ENCODE data around the gene NAIP.
"Not testable (repeated sequence)": the region's sequence is repeated elsewhere in the genome, so short reads cannot be mapped to it uniquely, and the experiment has no call there.

NAIP gene

GRCh38 chr5:71011194-71011792, 13.8 kb downstream of the NAIP start:
- DNase-seq (ENCODE audit: insufficient read length, low spot score): no peak
- no peak for FAIRE-seq
- no peak for TF ChIP-seq CTCF (IDR thresholded peaks at IDR 0.05; ENCODE audit: insufficient read depth, missing control alignments)

DNA sequence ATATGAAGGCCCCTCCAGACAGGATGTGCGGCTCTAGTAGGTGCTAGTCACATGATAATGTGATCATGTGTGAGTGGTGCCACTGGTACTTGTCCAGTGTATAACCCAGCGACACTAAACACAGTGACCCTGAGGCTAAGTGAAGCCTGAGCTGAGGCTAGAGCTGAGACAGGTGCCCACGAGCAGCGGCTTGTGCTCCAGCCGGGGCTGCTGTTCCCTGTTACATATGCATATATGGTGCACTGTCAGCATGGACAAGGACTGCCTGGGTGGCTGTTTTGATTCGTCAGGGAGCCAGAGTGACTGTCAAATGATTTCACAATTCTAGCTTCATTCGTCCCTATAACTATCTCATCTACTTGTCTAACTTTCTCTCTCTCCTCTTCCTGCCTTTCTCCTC, 18.2 kb downstream of the NAIP start:
- FAIRE-seq; DNase-seq (ENCODE audit: insufficient read length, low spot score): not testable (repeated sequence)

GRCh38 chr5:70984882-70985281, 40.3 kb downstream of the NAIP start:
- FAIRE-seq; DNase-seq (ENCODE audit: insufficient read length, low spot score): not testable (repeated sequence)

GRCh38 chr5:70967220-70967619, 57.9 kb downstream of the NAIP start:
- not testable (repeated sequence) for FAIRE-seq; DNase-seq (ENCODE audit: insufficient read length, low spot score)

DNA sequence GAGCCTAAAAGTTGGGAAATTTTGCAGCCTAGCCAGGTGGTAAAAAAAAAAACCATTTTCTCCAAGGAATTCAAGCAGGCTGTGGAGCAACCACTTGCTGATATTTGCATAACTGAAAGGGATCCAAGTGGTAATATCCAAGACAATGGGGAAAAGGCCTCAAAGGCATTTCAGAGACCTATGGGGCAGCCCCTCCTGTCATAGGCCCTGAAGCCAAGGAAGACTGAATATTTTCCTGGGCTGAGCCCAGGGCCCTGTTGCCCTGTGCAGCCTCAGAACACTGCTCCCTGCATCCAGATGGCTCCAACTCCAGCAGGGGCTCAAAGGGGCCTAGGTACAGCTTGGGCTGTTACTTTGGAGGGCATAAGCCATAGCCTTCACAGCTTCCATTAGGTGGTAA, 60.6 kb downstream of the NAIP start:
- not testable (repeated sequence) for FAIRE-seq; DNase-seq (ENCODE audit: insufficient read length, low spot score)

- DNase-seq (ENCODE audit: insufficient read length, low spot score); FAIRE-seq: not testable (repeated sequence)
These were observed 72.1 kb downstream of the NAIP start for GRCh38 chr5:70953068-70953467.

DNA sequence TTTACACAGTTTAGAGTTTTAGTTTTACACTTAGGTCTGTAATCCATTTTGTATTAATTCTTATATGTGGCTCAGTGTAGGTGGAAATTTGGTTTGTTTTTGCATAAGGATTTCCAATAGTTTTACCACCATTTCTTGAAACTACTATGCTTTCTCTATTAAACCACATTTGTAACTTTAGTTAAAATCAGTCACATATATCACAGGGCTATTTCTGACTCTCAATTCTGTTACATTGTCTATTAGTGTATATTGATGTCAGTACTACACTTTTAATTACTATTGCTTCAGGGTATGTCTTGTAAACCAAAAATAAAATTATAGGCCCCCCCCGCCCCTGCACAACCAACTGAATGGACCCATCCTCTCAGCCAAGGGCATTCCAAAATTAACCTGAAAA, 92.6 kb downstream of the NAIP start:
- not testable (repeated sequence) for DNase-seq (ENCODE audit: insufficient read length, low spot score); FAIRE-seq

DNA sequence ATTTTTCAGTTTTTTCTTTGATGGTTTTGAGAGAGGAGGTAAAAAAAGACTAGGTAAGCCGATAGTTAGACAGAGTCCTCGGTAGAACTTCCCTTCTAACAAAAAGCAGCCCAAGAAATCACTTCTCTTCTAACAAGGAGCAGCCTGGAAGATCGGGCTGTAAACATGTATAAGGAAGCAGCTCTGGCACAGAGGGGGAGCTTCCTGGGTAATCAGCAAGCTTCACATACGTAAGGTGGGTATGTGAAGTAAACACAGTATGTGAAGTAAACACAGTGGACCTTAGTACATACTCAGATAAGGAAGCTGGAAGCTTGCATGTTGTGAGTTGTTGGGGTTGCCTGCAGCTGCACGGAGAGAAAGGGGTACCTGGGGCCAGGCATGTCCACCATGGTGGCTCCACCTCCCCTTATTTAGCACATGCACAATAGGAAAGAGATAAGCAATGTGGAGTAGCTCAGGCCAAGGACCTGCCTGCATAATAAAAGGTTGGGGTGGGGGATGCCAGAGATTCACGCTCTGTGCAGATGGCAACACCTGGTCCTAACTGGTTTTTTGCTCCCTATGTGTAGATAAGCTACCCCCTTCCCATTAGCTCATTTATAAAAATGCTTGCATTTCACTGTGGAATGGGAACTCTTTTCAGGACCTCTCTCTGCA, 93.3 kb downstream of the NAIP start:
- DNase-seq (ENCODE audit: insufficient read length, low spot score); FAIRE-seq: not testable (repeated sequence)

- FAIRE-seq; DNase-seq (ENCODE audit: insufficient read length, low spot score): not testable (repeated sequence)
These were observed 100.0 kb downstream of the NAIP start for GRCh38 chr5:70925211-70925562.
